ENCODE measurements around the gene SAE1.
A peak's percentile ranks its signal among the peaks of the same experiment; 100 is the strongest.
"Not testable (repeated sequence)": the region's sequence is repeated elsewhere in the genome, so short reads cannot be mapped to it uniquely, and the experiment has no call there.

Gene SAE1

DNA sequence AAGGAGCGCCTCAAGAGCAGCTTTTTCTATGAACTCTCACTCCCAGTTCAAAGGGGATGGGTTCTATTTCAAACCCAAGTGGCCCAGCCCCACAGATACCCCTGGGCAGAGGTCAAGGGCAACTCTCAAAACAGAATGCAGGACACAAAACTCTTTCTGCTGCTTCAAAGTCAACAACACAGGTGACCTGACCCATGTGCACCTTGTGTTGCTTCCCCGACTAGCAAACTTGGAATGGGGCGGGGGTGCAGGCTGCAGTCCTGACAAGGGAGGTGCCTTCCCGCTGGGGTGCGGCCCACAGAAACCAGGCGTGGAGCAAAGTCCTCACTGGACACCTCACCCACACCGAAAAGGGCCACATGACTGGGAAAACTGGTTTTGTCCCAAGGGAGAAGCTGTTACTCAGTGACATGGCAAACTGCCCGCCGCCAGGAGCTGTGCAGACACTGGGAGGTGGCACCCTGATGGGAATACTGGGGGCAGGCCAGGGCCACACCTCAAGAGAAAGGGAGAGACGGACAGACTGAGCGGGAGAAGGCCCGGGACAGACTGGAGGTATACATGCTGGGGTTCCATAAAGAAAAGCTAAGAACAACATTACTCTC is 34.4 kb upstream of the SAE1 start:
- Histone ChIP-seq H3K9me3 (ENCODE audit: control insufficient read depth, low read length) (no peaks in the 10 kb centered on the region), H3K4me3 (ENCODE audit: extremely low read depth, insufficient read depth, low read length, poor library complexity, severe bottlenecking) (no peak overlapping the region), H3K27ac (ENCODE audit: low read depth, low read length, severe bottlenecking) (no peak overlapping the region), H3K4me1 (ENCODE audit: control insufficient read depth, insufficient read depth, low read length, poor library complexity, severe bottlenecking) (peaks cover 5% of the 10 kb centered on the region), H3K36me3 (ENCODE audit: control insufficient read depth, insufficient read depth, low read length) (peaks cover 67% of the 10 kb centered on the region)
- WGBS, 2 experiments (ENCODE audit: insufficient coverage in 2 of 2), result 91 to 96% methylated on average over 8 of the region's 12 CpGs

DNA sequence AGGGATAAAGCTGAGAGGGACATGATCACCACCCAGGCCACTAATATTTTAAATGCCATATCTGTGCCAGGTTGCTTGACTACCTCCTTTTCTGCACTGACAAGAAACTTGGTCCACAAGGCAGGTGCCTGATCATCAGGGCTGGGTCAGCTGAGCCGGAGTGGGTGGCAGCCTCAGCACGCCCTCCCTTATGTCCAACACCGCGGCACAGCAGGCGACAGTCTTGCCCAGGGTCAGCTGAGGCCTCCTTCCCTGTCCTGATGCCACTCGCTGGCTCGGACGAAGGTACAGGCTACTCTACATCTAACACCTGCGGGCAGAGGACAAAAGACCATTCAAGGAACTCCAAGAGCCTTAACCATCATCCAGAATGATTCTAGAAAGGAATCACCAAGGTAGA is 33.9 kb upstream of the SAE1 start:
- Histone ChIP-seq H3K9me3 (ENCODE audit: control insufficient read depth, low read length) (no peaks in the 10 kb centered on the region), H3K4me1 (ENCODE audit: control insufficient read depth, insufficient read depth, low read length, poor library complexity, severe bottlenecking) (peaks cover 5% of the 10 kb centered on the region), H3K4me3 (ENCODE audit: extremely low read depth, insufficient read depth, low read length, poor library complexity, severe bottlenecking) (no peak overlapping the region), H3K36me3 (ENCODE audit: control insufficient read depth, insufficient read depth, low read length) (peaks cover 64% of the 10 kb centered on the region), H3K27ac (ENCODE audit: low read depth, low read length, severe bottlenecking) (no peak overlapping the region)
- WGBS, 2 experiments (ENCODE audit: insufficient coverage in 2 of 2), result 95 to 96% methylated on average over 9 of the region's 9 CpGs

DNA sequence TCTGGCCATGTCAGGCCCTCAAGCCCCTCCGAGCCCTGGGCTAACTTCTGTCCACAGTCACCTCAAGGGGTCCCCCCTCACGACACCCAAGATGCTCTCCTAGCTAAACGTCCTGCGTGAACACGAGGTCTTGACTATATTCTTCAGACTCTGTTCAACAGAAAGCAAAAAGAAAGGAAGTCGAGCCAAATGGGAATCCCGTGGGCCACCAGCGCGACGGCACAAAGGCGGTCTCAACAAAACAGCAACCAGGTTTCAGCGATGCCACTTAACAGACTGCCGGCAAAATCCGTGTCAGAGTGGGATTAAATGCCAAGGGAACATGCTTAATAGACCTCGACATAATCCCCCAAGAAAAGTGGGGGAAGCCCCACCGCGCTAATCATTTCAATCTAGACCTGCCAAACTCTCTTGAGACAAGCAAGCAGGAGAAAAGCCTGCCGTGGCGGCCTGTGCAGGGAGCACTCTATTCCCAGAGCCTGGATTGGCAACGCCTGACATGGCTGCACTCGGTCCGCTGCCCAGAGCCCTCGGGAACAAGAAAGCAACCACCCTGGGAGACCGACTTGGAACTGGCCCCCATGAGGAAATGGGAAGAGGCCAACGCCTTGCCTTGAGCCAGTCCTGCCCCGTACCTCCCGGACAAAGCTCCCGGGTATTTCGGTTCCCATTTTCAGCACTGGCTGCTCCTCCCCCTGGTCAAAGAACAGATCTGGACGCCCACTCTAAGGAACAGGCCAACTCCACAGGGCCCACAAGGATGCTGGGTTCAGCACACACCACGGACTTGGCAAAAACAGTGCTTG is 33.0 kb upstream of the SAE1 start:
- no peak overlapping the region for H3K4me3 ChIP-seq (ENCODE audit: extremely low read depth, insufficient read depth, low read length, poor library complexity, severe bottlenecking)
- 93 to 96% methylated on average over 27 to 31 of the region's 31 CpGs for WGBS, 2 experiments (ENCODE audit: insufficient coverage in 2 of 2)
- peaks cover 5% of the 10 kb centered on the region for H3K4me1 ChIP-seq (ENCODE audit: control insufficient read depth, insufficient read depth, low read length, poor library complexity, severe bottlenecking)
- peaks cover 62% of the 10 kb centered on the region for H3K36me3 ChIP-seq (ENCODE audit: control insufficient read depth, insufficient read depth, low read length)
- H3K27ac ChIP-seq (ENCODE audit: low read depth, low read length, severe bottlenecking), result no peak overlapping the region
- H3K9me3 ChIP-seq (ENCODE audit: control insufficient read depth, low read length), result no peaks in the 10 kb centered on the region

DNA sequence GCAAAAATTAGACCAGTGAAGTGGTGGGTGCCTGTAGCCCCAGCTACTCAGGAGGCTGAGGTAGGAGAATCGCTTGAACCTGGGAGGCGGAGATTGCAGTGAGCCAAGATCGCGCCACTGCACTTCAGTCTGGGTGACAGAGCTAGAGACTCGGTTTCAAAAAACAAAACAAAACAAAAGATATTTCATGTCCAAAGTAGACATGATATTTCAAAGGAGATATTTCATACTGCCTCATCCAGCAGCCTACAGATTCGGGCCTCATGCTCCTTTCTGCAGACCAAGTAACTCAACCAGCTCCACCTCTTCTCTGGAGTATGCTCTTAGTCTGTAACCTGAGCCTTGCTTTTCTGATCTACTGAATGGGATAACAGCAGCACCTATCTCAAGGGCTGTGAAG is 32.0 kb upstream of the SAE1 start:
- WGBS, 2 experiments (ENCODE audit: insufficient coverage in 2 of 2), result 96% methylated on average over 5 of the region's 6 CpGs; no CpG with 5 or more reads in 1 of the 2 experiments
- Histone ChIP-seq H3K36me3 (ENCODE audit: control insufficient read depth, insufficient read depth, low read length) (peaks cover 58% of the 10 kb centered on the region), H3K4me1 (ENCODE audit: control insufficient read depth, insufficient read depth, low read length, poor library complexity, severe bottlenecking) (peaks cover 5% of the 10 kb centered on the region)

GRCh38 chr19:47099576-47100050 is 31.0 kb upstream of the SAE1 start:
- peaks cover 4% of the 10 kb centered on the region for H3K4me1 ChIP-seq (ENCODE audit: control insufficient read depth, insufficient read depth, low read length, poor library complexity, severe bottlenecking)
- H3K36me3 ChIP-seq (ENCODE audit: control insufficient read depth, insufficient read depth, low read length), result peaks cover 52% of the 10 kb centered on the region
- 92 to 93% methylated on average over 5 of the region's 6 CpGs for WGBS, 2 experiments (ENCODE audit: insufficient coverage in 2 of 2)

More for the DNA sequence above, 32.0 kb upstream of the SAE1 start:
- Histone ChIP-seq H3K4me3 (ENCODE audit: extremely low read depth, insufficient read depth, low read length, poor library complexity, severe bottlenecking) (no peak overlapping the region), H3K9me3 (ENCODE audit: control insufficient read depth, low read length) (no peaks in the 10 kb centered on the region), H3K27ac (ENCODE audit: low read depth, low read length, severe bottlenecking) (no peak overlapping the region)

GRCh38 chr19:47100290-47100689 is 30.3 kb upstream of the SAE1 start:
- Histone ChIP-seq H3K4me1 (ENCODE audit: control insufficient read depth, insufficient read depth, low read length, poor library complexity, severe bottlenecking) (no peaks in the 10 kb centered on the region), H3K36me3 (ENCODE audit: control insufficient read depth, insufficient read depth, low read length) (peaks cover 54% of the 10 kb centered on the region), H3K4me3 (ENCODE audit: extremely low read depth, insufficient read depth, low read length, poor library complexity, severe bottlenecking) (no peak overlapping the region), H3K9me3 (ENCODE audit: control insufficient read depth, low read length) (no peaks in the 10 kb centered on the region), H3K27ac (ENCODE audit: low read depth, low read length, severe bottlenecking) (no peak overlapping the region)
- 100% methylated on average over 2 to 5 of the region's 5 CpGs for WGBS, 2 experiments (ENCODE audit: insufficient coverage in 2 of 2)

More at GRCh38 chr19:47099576-47100050, 31.0 kb upstream of the SAE1 start:
- Histone ChIP-seq H3K27ac (ENCODE audit: low read depth, low read length, severe bottlenecking) (no peak overlapping the region), H3K4me3 (ENCODE audit: extremely low read depth, insufficient read depth, low read length, poor library complexity, severe bottlenecking) (no peak overlapping the region), H3K9me3 (ENCODE audit: control insufficient read depth, low read length) (no peaks in the 10 kb centered on the region)

DNA sequence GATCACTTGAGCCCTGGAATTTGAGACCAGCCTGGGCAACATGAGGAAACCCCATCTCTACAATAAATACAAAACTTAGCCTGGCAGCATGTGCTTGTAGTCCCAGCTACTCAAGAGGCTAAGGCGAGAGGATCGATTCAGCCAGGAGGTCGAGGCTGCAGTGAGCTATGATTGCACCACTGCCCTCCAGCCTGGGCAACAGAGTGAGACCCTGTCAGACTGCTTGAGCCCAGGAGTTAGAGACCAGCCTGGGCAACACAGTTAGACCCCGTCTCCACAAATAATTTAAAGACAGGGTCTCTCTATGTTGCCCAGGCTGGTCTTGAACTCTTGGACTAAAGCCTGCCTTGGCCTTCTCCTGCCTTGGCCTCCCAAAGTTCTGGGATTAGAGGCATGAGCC is 29.5 kb upstream of the SAE1 start:
- 95 to 96% methylated on average over 4 of the region's 4 CpGs for WGBS, 2 experiments (ENCODE audit: insufficient coverage in 2 of 2)
- peaks cover 56% of the 10 kb centered on the region for H3K36me3 ChIP-seq (ENCODE audit: control insufficient read depth, insufficient read depth, low read length)
- H3K4me3 ChIP-seq (ENCODE audit: extremely low read depth, insufficient read depth, low read length, poor library complexity, severe bottlenecking); H3K4me1 ChIP-seq (ENCODE audit: control insufficient read depth, insufficient read depth, low read length, poor library complexity, severe bottlenecking); H3K9me3 ChIP-seq (ENCODE audit: control insufficient read depth, low read length); H3K27ac ChIP-seq (ENCODE audit: low read depth, low read length, severe bottlenecking): not testable (repeated sequence)

DNA sequence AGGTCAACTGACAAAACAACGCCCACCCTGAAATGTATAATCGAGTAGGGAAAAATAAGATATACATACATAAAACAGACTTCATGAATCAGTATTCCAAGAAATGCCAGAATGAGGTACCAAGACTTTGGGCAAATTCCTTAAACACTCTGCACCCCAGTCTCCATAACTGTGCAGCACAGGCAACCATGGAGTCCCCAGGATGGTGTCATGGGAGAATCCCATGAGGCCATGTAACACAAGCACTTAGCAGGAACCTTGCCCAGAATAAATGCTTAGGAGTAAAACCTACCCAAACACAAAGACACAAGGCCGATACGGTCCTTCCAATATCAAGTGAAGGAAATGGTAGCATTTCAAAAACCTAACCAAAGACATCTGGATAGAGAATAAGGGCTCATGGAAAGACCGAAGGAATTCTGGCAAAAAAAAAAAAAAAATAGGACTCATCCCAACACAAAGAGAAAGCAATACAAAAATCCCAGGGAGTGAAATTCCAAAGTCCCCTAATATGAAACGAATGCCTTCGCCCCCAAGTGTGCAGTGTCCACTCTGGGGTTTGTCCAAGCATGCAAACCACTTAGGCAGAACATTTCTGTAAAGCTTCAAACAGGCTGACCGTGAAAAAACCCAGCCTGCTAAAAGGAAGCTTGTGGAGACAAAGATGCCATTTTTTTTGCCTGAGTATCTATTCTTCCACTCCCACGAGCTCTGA is 28.1 kb upstream of the SAE1 start:
- Histone ChIP-seq H3K36me3 (ENCODE audit: control insufficient read depth, insufficient read depth, low read length) (peaks cover 53% of the 10 kb centered on the region), H3K4me3 (ENCODE audit: extremely low read depth, insufficient read depth, low read length, poor library complexity, severe bottlenecking) (no peak overlapping the region), H3K9me3 (ENCODE audit: control insufficient read depth, low read length) (no peaks in the 10 kb centered on the region), H3K4me1 (ENCODE audit: control insufficient read depth, insufficient read depth, low read length, poor library complexity, severe bottlenecking) (peaks cover 12% of the 10 kb centered on the region), H3K27ac (ENCODE audit: low read depth, low read length, severe bottlenecking) (peak overlapping the region; percentile 23)
- 86 to 89% methylated on average over 4 to 6 of the region's 9 CpGs for whole genome bisulfite sequencing, 2 experiments (ENCODE audit: insufficient coverage in 2 of 2)

GRCh38 chr19:47104680-47105079 is 26.0 kb upstream of the SAE1 start:
- Histone ChIP-seq H3K27ac (ENCODE audit: low read depth, low read length, severe bottlenecking) (no peak overlapping the region), H3K36me3 (ENCODE audit: control insufficient read depth, insufficient read depth, low read length) (peaks cover 41% of the 10 kb centered on the region), H3K4me3 (ENCODE audit: extremely low read depth, insufficient read depth, low read length, poor library complexity, severe bottlenecking) (no peak overlapping the region), H3K9me3 (ENCODE audit: control insufficient read depth, low read length) (no peaks in the 10 kb centered on the region), H3K4me1 (ENCODE audit: control insufficient read depth, insufficient read depth, low read length, poor library complexity, severe bottlenecking) (peaks cover 20% of the 10 kb centered on the region)
- 92 to 97% methylated on average over 7 to 8 of the region's 9 CpGs for WGBS, 2 experiments (ENCODE audit: insufficient coverage in 2 of 2)

DNA sequence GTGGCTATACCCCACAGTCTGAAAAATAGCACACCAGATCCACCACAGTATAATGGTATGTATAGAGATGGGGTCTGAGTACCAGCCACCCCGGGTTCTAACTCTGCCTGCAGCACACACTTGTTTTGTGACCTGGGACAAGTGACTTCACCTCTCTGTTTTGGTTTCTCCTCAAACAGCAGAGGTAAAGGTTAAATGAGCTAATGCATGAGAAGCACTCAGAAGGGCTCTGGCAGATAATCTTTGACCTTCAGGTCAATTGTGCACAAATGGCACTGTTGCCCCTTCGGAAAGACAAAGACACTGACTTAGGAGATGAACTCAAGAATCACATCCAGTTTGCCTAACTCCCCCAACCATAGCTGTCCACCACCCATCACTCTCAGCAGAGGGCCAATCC is 24.8 kb upstream of the SAE1 start:
- H3K9me3 ChIP-seq (ENCODE audit: control insufficient read depth, low read length), result no peaks in the 10 kb centered on the region
- no peak overlapping the region for H3K27ac ChIP-seq (ENCODE audit: low read depth, low read length, severe bottlenecking)
- peaks cover 20% of the 10 kb centered on the region for H3K4me1 ChIP-seq (ENCODE audit: control insufficient read depth, insufficient read depth, low read length, poor library complexity, severe bottlenecking)
- WGBS, 2 experiments (ENCODE audit: insufficient coverage in 2 of 2), result 90 to 100% methylated on average over 1 of the region's 2 CpGs
- no peak overlapping the region for H3K4me3 ChIP-seq (ENCODE audit: extremely low read depth, insufficient read depth, low read length, poor library complexity, severe bottlenecking)
- peaks cover 41% of the 10 kb centered on the region for H3K36me3 ChIP-seq (ENCODE audit: control insufficient read depth, insufficient read depth, low read length)
